Activated CD8-positive, alpha-beta memory T cell treated with anti-CD3 and anti-CD28 coated beads, Interleukin-2, amount 50 U/mL, for 1 hour (primary cell): ENCODE results near the gene FAM107B.
"Not testable (repeated sequence)": the region's sequence is repeated elsewhere in the genome, so short reads cannot be mapped to it uniquely, and the experiment has no call there.

Experiments
- DNase-seq: peaks from one replicate; pipeline ENCODE4 v3.0.0-alpha.2; 2020; ENCODE audit errors: extremely low read depth

Gene FAM107B

GRCh38 chr10:14664345-14664744, 110.4 kb downstream of the FAM107B start:
- no peak for DNase-seq

- no peak for DNase-seq
These were observed 112.9 kb downstream of the FAM107B start for GRCh38 chr10:14661818-14662217.

- DNase-seq = no peak
These were observed 113.9 kb downstream of the FAM107B start for GRCh38 chr10:14660831-14661230.

GRCh38 chr10:14659626-14660196, 115.0 kb downstream of the FAM107B start:
- no peak for DNase-seq

- not testable (repeated sequence) for DNase-seq
These were observed 115.6 kb downstream of the FAM107B start for GRCh38 chr10:14659137-14659536.

- no peak for DNase-seq
These were observed 116.2 kb downstream of the FAM107B start for GRCh38 chr10:14658331-14659127.

GRCh38 chr10:14656052-14656730, 118.5 kb downstream of the FAM107B start:
- no peak for DNase-seq

GRCh38 chr10:14654821-14655382, 119.8 kb downstream of the FAM107B start:
- DNase-seq = no peak

- DNase-seq = no peak
These were observed 121.2 kb downstream of the FAM107B start for GRCh38 chr10:14653271-14654161.

GRCh38 chr10:14652816-14653215, 121.9 kb downstream of the FAM107B start:
- DNase-seq = no peak

- DNase-seq = no peak
These were observed 122.6 kb downstream of the FAM107B start for GRCh38 chr10:14652067-14652466.

GRCh38 chr10:14649739-14650138, 125.0 kb downstream of the FAM107B start:
- no peak for DNase-seq

GRCh38 chr10:14648946-14649345, 125.8 kb downstream of the FAM107B start:
- no peak for DNase-seq

- peak; percentile 48 for DNase-seq
These were observed 126.5 kb downstream of the FAM107B start for GRCh38 chr10:14648005-14648765.

GRCh38 chr10:14645239-14645960, 129.3 kb downstream of the FAM107B start:
- no peak for DNase-seq

GRCh38 chr10:14639637-14640036, 135.1 kb downstream of the FAM107B start:
- DNase-seq = no peak

GRCh38 chr10:14635043-14635710, 139.5 kb downstream of the FAM107B start:
- DNase-seq = no peak

- DNase-seq = not testable (repeated sequence)
These were observed 140.1 kb downstream of the FAM107B start for GRCh38 chr10:14634572-14634971.

GRCh38 chr10:14625765-14626525, 148.8 kb downstream of the FAM107B start:
- DNase-seq = no peak
